SU-DHL-6 (cell line): ENCODE data around the gene CTAGE1.

ENCODE experiments used
- H2AFZ ChIP-seq: fragments of 200-600 bp; sonication (generic); 2 replicates; pipeline ENCODE4 v1.6.1; 2014; ENCODE audit warnings: low read depth, mild to moderate bottlenecking, moderate library complexity, mixed read lengths, antibody characterized with exemption, low read length; ENCODE audit not compliant: severe bottlenecking
- H3F3A ChIP-seq: fragments of 200-600 bp; shearing (Covaris generic); 2 replicates; pipeline ENCODE4 v1.6.0; 2016; ENCODE audit warnings: antibody characterized with exemption, mild to moderate bottlenecking; ENCODE audit not compliant: insufficient read depth
- H3K27ac ChIP-seq: fragments of 200-600 bp; sonication (generic); 2 replicates; pipeline ENCODE4 v1.5.1; 2016; ENCODE audit warnings: low read depth, mild to moderate bottlenecking, low read length, moderate library complexity, mixed read lengths
- H3K27me3 ChIP-seq: fragments of 200-600 bp; sonication (generic), shearing (Covaris generic); 2 replicates; pipeline ENCODE4 v1.6.0; 2014; ENCODE audit warnings: mild to moderate bottlenecking, low read length
- H3K36me3 ChIP-seq: fragments of 200-600 bp; sonication (generic); 2 replicates; pipeline ENCODE4 v1.6.1; 2014; ENCODE audit warnings: mild to moderate bottlenecking, low read length, mixed read lengths
- H3K4me2 ChIP-seq: fragments of 300-600, 200-600 bp; shearing (Covaris generic), sonication (generic); 2 replicates; pipeline ENCODE4 v1.6.0; 2014; ENCODE audit warnings: low read length, low read depth, mild to moderate bottlenecking; ENCODE audit not compliant: poor library complexity, severe bottlenecking
- H3K4me3 ChIP-seq: fragments of 200-600 bp; sonication (generic); 2 replicates; pipeline ENCODE4 v1.5.1; 2014; ENCODE audit warnings: antibody characterized with exemption, low read length, mild to moderate bottlenecking, mixed read lengths; ENCODE audit not compliant: insufficient read depth, poor library complexity, severe bottlenecking
- H3K79me2 ChIP-seq: fragments of 200-600 bp; sonication (generic); 2 replicates; pipeline ENCODE4 v1.6.1; 2014; ENCODE audit warnings: mild to moderate bottlenecking, low read length, moderate library complexity; ENCODE audit not compliant: insufficient read depth
- H3K9ac ChIP-seq: fragments of 200-600 bp; sonication (generic); 2 replicates; pipeline ENCODE4 v1.7.0; 2014; ENCODE audit warnings: mild to moderate bottlenecking, low read length
- H3K9me2 ChIP-seq: fragments of 200-600 bp; sonication (generic); replicated peaks from 2 replicates; pipeline ENCODE4 v1.6.1; 2014; ENCODE audit warnings: low read length; ENCODE audit not compliant: insufficient read depth
- H3K9me3 ChIP-seq: fragments of 200-600 bp; sonication (generic); 2 replicates; pipeline ENCODE4 v1.6.1; 2014; ENCODE audit warnings: low read length, mixed read lengths; ENCODE audit not compliant: insufficient read depth
- H4K20me1 ChIP-seq: fragments of 200-600 bp; sonication (generic); 2 replicates; pipeline ENCODE4 v1.6.1; 2014; ENCODE audit warnings: low read depth, mild to moderate bottlenecking, antibody characterized with exemption, low read length, moderate library complexity, mixed read lengths
- CTCF ChIP-seq: fragments of 200-600 bp; sonication (generic); IDR thresholded peaks from one replicate; pipeline ENCODE4 v1.5.1; 2017; ENCODE audit warnings: antibody characterized with exemption, mild to moderate bottlenecking, low read length, moderate library complexity; ENCODE audit not compliant: insufficient read depth, poor library complexity, severe bottlenecking
- EZH2phosphoT487 ChIP-seq: fragments of 200-600 bp; sonication (generic), shearing (Covaris generic); conservative IDR thresholded peaks from 2 replicates; pipeline ENCODE4 v1.6.1; 2018; ENCODE audit warnings: mild to moderate bottlenecking, antibody characterized with exemption, low read length, moderate library complexity, mixed read lengths

The CTAGE1 gene

GRCh38 chr18:22363867-22364463 is 53.8 kb downstream of the CTAGE1 start:
- Histone ChIP-seq H3K4me3 (no peak overlapping the region), H3K9ac (no peak overlapping the region), H3F3A (no peaks in the 10 kb centered on the region), H3K27ac (no peak overlapping the region), H2AFZ (no peak overlapping the region), H3K27me3 (no peaks in the 10 kb centered on the region), H3K36me3 (no peaks in the 10 kb centered on the region), H3K79me2 (no peaks in the 10 kb centered on the region), H3K4me2 (no peak overlapping the region), H4K20me1 (no peaks in the 10 kb centered on the region), H3K9me3 (no peaks in the 10 kb centered on the region), H3K9me2 (no peaks in the 10 kb centered on the region)
- TF ChIP-seq CTCF: no peak
- TF ChIP-seq EZH2phosphoT487: no peak
